ENCODE measurements around the gene CLRN1. TPM values are rescaled to one million over a fixed set of nuclear protein-coding genes. Genes with fewer than 3 reads are reported as not detected.
A peak's percentile ranks its signal among the peaks of the same experiment; 100 is the strongest.
"Not testable (repeated sequence)": the region's sequence is repeated elsewhere in the genome, so short reads cannot be mapped to it uniquely, and the experiment has no call there.

Gene CLRN1
- polyA plus RNA-seq (2013, experiment 1 of 2; ENCODE audit: insufficient read length) = not detected
- not detected for polyA plus RNA-seq (2013, experiment 2 of 2; ENCODE audit: insufficient read length)

- no peak for DNase-seq
These were observed at the start of gene CLRN1 for GRCh38 chr3:150972366-150973071. Gene CLRN1, minus strand, starts transcription at chr3:150972727. Its CDS starts 19 bp downstream, at chr3:150972708.

- peak; percentile 53 for DNase-seq
These were observed 43.9 kb upstream of the CLRN1 start for GRCh38 chr3:151016478-151016795.

- peak; percentile 61 for DNase-seq
These were observed 43.4 kb upstream of the CLRN1 start for GRCh38 chr3:151015767-151016477.

GRCh38 chr3:151015181-151015580 is 42.7 kb upstream of the CLRN1 start:
- DNase-seq = no peak

GRCh38 chr3:151014501-151015018 is 42.0 kb upstream of the CLRN1 start:
- no peak for DNase-seq

GRCh38 chr3:151012753-151013152 is 40.2 kb upstream of the CLRN1 start:
- DNase-seq = no peak

GRCh38 chr3:151011427-151011826 is 38.9 kb upstream of the CLRN1 start:
- DNase-seq = peak; percentile 16

GRCh38 chr3:151009981-151010380 is 37.5 kb upstream of the CLRN1 start:
- peak; percentile 2 for DNase-seq

GRCh38 chr3:151009430-151009829 is 36.9 kb upstream of the CLRN1 start:
- DNase-seq = no peak

GRCh38 chr3:151008699-151009098 is 36.2 kb upstream of the CLRN1 start:
- DNase-seq = peak; percentile 66

- DNase-seq = no peak
These were observed 31.2 kb upstream of the CLRN1 start for GRCh38 chr3:151003768-151004134.

GRCh38 chr3:151003029-151003767 is 30.7 kb upstream of the CLRN1 start:
- peak; percentile 26 for DNase-seq

GRCh38 chr3:151002003-151002981 is 29.8 kb upstream of the CLRN1 start:
- DNase-seq = no peak

- no peak for DNase-seq
These were observed 26.5 kb upstream of the CLRN1 start for GRCh38 chr3:150998996-150999395.

- no peak for DNase-seq
These were observed 24.2 kb upstream of the CLRN1 start for GRCh38 chr3:150996731-150997130.

GRCh38 chr3:150995510-150995909 is 23.0 kb upstream of the CLRN1 start:
- DNase-seq = no peak

GRCh38 chr3:150989208-150989607 is 16.7 kb upstream of the CLRN1 start:
- DNase-seq = no peak

- DNase-seq = not testable (repeated sequence)
These were observed 15.9 kb upstream of the CLRN1 start for GRCh38 chr3:150988395-150988794.

- no peak for DNase-seq
These were observed 13.2 kb upstream of the CLRN1 start for GRCh38 chr3:150985711-150986110.

- DNase-seq = no peak
These were observed 11.5 kb upstream of the CLRN1 start for GRCh38 chr3:150984066-150984465.

- DNase-seq = no peak
These were observed 6.1 kb upstream of the CLRN1 start for GRCh38 chr3:150978566-150979148.

GRCh38 chr3:150975992-150976368 is 3.5 kb upstream of the CLRN1 start:
- DNase-seq = no peak

Measured in fibroblast of skin of back (primary cell).